HEK293T (cell line): ENCODE data around the gene ICA1.

Source experiments
- CTCF ChIA-PET: fragments of 350-600 bp; formaldehyde crosslinking; extraction: SDS; loops from one replicate; lab custom pipeline; 2021; ENCODE audit warnings: antibody characterized with exemption, inconsistent platforms; lab: Yijun Ruan, JAX
- POLR2A ChIA-PET: fragments of 350-600 bp; formaldehyde crosslinking; extraction: SDS; loops from one replicate; lab custom pipeline; 2020; ENCODE audit warnings: antibody characterized with exemption, inconsistent platforms; lab: Yijun Ruan, JAX
- DNase-seq: peaks from one replicate; pipeline ENCODE4 v3.0.0; 2012; ENCODE audit warnings: mixed read lengths; ENCODE audit errors: extremely low spot score
- ARNT ChIP-seq: fragments of 450-650 bp; IDR thresholded peaks from 2 replicates; pipeline ENCODE4 v1.6.1; 2017; ENCODE audit warnings: mild to moderate bottlenecking
- BHLHE40 ChIP-seq: fragments of 450-650 bp; IDR thresholded peaks from 2 replicates; pipeline ENCODE4 v1.6.1; 2016; ENCODE audit warnings: mild to moderate bottlenecking, moderate library complexity, borderline replicate concordance
- CTBP1 ChIP-seq: fragments of 450-650 bp; IDR thresholded peaks from 2 replicates; pipeline ENCODE4 v1.6.1; 2016; ENCODE audit warnings: borderline replicate concordance
- ELF4 ChIP-seq: fragments of 450-650 bp; IDR thresholded peaks from 2 replicates; pipeline ENCODE4 v1.6.1; 2017; ENCODE audit warnings: antibody characterized with exemption
- FOXA1 ChIP-seq: fragments of 450-650 bp; IDR thresholded peaks from 2 replicates; pipeline ENCODE4 v1.6.1; 2016; ENCODE audit warnings: mild to moderate bottlenecking
- FOXK2 ChIP-seq: fragments of 450-650 bp; IDR thresholded peaks from 2 replicates; pipeline ENCODE4 v1.6.1; 2016; ENCODE audit warnings: mild to moderate bottlenecking
- FOXM1 ChIP-seq: fragments of 450-650 bp; IDR thresholded peaks from 2 replicates; pipeline ENCODE4 v1.6.1; 2017; ENCODE audit warnings: mild to moderate bottlenecking, borderline replicate concordance
- HDGF ChIP-seq: fragments of 450-650 bp; IDR thresholded peaks from 2 replicates; pipeline ENCODE4 v1.6.1; 2017; ENCODE audit warnings: antibody characterized with exemption, borderline replicate concordance
- L3MBTL2 ChIP-seq: fragments of 450-650 bp; conservative IDR thresholded peaks from 2 replicates; pipeline ENCODE4 v1.6.1; 2016; ENCODE audit warnings: mild to moderate bottlenecking
- LEF1 ChIP-seq: fragments of 450-650 bp; IDR thresholded peaks from 2 replicates; pipeline ENCODE4 v1.6.1; 2017; ENCODE audit warnings: mild to moderate bottlenecking, borderline replicate concordance
- NFRKB ChIP-seq: fragments of 450-650 bp; IDR thresholded peaks from 2 replicates; pipeline ENCODE4 v1.6.1; 2016; ENCODE audit warnings: mild to moderate bottlenecking, moderate library complexity
- SP1 ChIP-seq: fragments of 450-650 bp; IDR thresholded peaks from 2 replicates; pipeline ENCODE4 v1.6.1; 2017
- SUZ12 ChIP-seq: fragments of 450-650 bp; IDR thresholded peaks from 2 replicates; pipeline ENCODE4 v1.6.1; 2016; ENCODE audit warnings: mild to moderate bottlenecking
- TARDBP ChIP-seq: fragments of 450-650 bp; IDR thresholded peaks from 2 replicates; pipeline ENCODE4 v1.6.1; 2016
- ZNF384 ChIP-seq: fragments of 450-650 bp; IDR thresholded peaks from 2 replicates; pipeline ENCODE4 v1.6.1; 2016
- TF ChIP-seq, protein P1 (sequence below): fragments of 450-650 bp; IDR thresholded peaks from 2 replicates; pipeline ENCODE4 v1.6.1; 2016

The ICA1 gene

DNA sequence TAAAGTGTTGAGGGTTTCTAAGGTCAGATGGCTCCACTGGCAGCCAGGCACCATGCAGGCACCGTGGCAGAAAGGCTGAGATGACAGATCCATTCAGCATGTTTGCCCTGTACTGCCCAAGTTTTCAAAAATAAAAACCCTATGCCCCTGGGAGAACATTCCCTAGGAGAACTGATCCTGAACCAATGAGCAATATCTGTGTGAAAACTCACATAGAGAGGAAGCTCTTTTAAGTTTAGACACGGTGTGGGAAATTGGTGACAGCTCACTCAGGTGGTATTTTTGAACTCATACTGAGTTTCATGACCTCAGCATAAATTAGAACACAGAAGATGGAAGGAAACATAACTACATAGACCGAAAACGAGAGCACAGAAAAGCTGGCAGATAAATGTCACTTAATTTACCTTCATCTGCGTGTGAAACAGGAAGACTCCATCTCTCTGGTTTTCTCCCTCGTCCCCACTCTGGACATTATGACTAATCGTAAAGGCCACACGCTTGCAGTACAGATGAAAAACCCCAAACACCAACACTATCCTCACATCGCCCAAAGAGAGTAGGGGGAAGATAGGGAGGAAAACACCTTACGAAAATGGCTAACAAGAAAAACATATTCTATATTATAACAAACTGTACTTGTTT is 127.8 kb downstream of the ICA1 start:
- TF ChIP-seq SP1 (no peak), ZNF384 (no peak), TARDBP (no peak), FOXM1 (no peak), LEF1 (no peak), L3MBTL2 (no peak), ELF4 (no peak), ARNT (no peak)
- no peak for DNase-seq
- ChIA-PET POLR2A (no interaction called here), CTCF (interaction anchor here (0.8 kb wide), 1 partner anchor 217 kb away, joined by 4 read pairs; no protein-coding TSS in a partner anchor)

DNA sequence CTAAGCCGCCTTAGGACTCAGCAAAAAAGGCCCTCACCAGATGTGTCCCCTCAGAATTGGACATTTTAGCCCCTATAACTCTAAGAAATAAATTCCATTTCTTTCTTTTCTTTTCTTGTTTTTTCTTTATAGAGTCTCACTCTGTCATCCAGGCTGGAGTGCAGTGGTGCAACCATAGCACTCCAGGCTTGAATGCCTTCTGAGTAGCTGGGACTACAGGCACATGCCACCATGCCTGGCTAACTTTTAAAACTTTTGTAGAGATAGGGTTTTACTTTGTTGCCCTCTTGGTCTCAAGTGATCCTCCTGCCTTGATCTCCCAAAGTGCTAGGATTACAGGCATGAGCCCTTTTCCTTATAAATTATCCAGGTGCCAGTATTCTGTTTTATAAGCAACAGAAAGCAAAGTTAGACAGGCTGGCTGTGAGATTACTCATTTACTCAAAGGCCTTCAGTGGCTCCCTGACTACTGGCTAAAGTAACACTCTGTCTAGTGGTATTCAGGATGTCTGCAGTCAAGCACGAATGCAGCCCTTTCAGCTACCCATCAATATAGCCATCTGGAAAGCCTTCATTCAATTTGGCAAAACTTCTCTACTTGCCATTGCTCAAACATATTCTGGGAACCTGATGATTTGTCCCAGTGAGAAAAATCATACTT is 128.6 kb downstream of the ICA1 start:
- ChIA-PET POLR2A (no interaction called here), CTCF (no interaction called here)
- no peak for TF ChIP-seq SUZ12
- no peak for TF ChIP-seq LEF1
- no peak for TF ChIP-seq ELF4
- no peak for TF ChIP-seq ZNF384
- TF ChIP-seq NFRKB = no peak
- TF ChIP-seq FOXA1 = no peak
- no peak for DNase-seq

DNA sequence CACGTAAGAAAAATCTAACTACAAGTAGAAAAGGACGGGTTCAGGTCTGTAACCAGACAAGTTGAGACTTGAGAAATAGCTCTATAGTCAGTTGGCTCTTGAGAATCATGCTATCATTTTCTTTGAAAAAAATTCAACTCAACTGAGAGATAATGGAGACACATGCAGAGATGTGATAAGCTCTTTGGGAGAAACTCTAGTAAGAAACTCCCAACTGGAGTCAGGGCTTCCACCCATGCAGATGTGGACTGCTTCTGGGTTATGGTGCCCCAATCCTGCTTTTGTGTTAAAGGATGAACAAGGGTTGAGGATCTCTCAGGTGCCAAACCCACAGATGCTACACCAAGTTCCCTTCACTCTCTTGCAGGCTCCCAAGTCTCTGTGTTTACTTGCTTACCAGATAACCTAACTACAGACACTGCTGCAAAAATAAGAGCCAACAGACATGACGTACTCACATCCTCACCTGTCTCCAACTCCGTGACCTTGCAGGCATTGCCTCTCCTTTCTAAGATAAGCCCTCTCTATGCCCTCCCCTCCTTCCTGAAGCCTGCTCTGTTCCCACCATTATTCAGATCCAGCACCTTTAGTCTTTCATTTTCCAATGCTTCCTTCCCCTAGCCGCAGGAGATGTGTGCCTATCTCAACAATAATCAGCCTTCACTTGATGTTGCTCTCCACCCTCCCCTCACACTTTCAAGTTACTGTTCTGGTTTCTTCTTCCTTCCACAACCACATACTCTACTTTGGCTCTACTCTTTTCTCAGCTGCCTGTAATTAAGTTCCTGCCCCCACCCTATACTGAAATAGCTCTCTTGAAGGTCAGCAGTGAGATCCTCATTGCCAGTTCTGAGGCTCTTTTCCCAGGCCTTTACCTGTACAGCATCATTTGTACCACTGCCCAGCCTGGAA is 130.0 kb downstream of the ICA1 start:
- TF ChIP-seq ELF4 = no peak
- TF ChIP-seq, protein P1, sequence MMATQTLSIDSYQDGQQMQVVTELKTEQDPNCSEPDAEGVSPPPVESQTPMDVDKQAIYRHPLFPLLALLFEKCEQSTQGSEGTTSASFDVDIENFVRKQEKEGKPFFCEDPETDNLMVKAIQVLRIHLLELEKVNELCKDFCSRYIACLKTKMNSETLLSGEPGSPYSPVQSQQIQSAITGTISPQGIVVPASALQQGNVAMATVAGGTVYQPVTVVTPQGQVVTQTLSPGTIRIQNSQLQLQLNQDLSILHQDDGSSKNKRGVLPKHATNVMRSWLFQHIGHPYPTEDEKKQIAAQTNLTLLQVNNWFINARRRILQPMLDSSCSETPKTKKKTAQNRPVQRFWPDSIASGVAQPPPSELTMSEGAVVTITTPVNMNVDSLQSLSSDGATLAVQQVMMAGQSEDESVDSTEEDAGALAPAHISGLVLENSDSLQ = no peak
- no peak for TF ChIP-seq FOXA1
- TF ChIP-seq L3MBTL2 = no peak
- TF ChIP-seq BHLHE40 = no peak
- TF ChIP-seq SUZ12 = no peak
- no peak for TF ChIP-seq ZNF384
- TF ChIP-seq LEF1 = no peak
- TF ChIP-seq SP1 = no peak
- no peak for TF ChIP-seq NFRKB
- no peak for TF ChIP-seq CTBP1
- ChIA-PET CTCF (no interaction called here), POLR2A (no interaction called here)
- no peak for DNase-seq

DNA sequence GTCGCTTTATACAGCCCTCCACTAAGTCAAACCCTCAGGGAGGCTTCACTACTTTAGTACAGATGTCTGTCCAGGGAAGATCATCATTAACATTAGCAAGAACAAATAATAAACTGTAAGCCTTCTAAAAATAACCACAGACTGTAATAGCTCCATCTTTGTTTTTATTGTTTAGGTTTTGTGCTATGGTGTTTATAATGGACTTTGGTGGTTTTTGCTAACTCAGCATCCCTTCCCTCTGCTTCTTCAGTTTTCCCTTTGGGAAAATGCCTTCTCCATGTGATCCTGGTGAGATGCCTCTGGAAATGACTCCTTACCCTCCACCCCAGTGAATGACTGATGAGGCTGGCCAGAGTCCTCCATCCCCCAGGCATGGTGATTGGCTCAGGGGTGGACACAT is 131.3 kb downstream of the ICA1 start:
- CTCF ChIA-PET = no interaction called here
- POLR2A ChIA-PET = no interaction called here
- DNase-seq = no peak
- no peak for TF ChIP-seq NFRKB
- TF ChIP-seq ZNF384 = no peak
- no peak for TF ChIP-seq ELF4
- TF ChIP-seq SP1 = no peak
- TF ChIP-seq ARNT = no peak
- no peak for TF ChIP-seq TARDBP
- TF ChIP-seq SUZ12 = no peak
- no peak for TF ChIP-seq FOXM1
- TF ChIP-seq FOXA1 = no peak
- TF ChIP-seq, protein P1 = no peak
- no peak for TF ChIP-seq L3MBTL2
- no peak for TF ChIP-seq CTBP1
- no peak for TF ChIP-seq FOXK2
- TF ChIP-seq LEF1 = no peak
- TF ChIP-seq BHLHE40 = no peak
- TF ChIP-seq HDGF = no peak

DNA sequence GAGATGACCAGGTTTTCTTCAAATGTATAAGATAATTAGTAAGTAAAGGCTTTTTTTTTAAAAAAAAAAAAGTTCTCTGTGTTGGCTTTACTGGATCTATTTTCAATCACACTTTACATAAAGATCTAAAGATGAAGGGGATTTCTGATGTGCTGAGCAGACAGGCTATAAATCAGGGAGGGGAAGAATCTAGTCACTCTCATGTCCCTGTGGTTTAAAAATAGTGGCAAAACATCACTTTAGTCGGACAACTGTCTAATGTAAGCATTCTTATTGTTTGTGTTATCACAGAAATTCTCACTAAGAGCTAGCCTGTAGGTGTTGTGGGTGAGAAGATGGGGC is 132.7 kb downstream of the ICA1 start:
- TF ChIP-seq LEF1 = no peak
- TF ChIP-seq CTBP1 = no peak
- TF ChIP-seq L3MBTL2 = no peak
- no peak for TF ChIP-seq ZNF384
- TF ChIP-seq SUZ12 = no peak
- TF ChIP-seq FOXA1 = no peak
- no peak for TF ChIP-seq SP1
- no peak for TF ChIP-seq HDGF
- TF ChIP-seq ARNT = no peak
- ChIA-PET POLR2A (no interaction called here), CTCF (no interaction called here)
- DNase-seq = no peak

DNA sequence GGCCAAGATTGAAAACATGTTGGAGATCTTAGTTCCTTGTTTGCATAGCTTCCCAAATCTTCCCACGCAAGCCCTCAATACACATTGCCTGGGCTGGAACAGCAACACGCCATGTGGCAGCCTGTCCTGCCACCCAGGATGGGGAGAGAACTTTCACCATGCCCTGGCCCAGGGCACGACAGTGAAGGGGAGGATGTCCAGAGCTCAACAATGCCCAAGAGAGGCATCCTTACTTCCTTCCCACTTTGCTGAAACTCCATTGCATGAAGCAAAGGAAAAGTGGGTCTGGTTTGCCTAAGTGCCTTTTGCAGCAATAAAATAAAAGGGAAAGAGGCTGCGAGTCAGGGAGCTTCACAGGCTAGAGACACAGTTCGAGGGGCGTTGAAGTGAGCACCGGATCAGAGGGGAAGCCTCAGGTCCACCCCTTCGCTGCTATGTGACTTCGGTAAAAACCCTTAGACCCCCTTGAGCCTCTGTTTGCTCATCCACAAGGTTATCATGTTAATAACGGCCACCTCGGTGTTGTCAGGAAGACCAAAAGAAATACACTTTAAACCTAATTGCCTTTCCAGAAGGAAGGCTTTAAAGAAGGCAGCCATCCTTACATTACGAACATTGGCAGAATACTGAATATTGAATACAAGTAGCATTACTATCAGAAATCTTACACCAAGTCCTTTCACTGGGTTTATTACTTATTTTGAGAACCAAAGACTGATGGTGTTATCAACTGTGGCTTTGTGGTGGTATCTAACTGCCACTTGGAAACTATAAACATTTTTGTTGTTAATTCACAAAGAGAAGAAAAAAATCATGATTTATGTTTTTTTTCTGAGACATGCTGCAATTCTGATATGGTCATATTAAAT is 133.3 kb downstream of the ICA1 start:
- CTCF ChIA-PET = no interaction called here
- POLR2A ChIA-PET = no interaction called here
- no peak for DNase-seq
- no peak for TF ChIP-seq ZNF384
- no peak for TF ChIP-seq NFRKB
- TF ChIP-seq FOXM1 = no peak
- no peak for TF ChIP-seq HDGF
- no peak for TF ChIP-seq L3MBTL2
- TF ChIP-seq SP1 = no peak
- TF ChIP-seq LEF1 = no peak
- TF ChIP-seq FOXA1 = no peak
- TF ChIP-seq, protein P1 = no peak
